ENCODE measurements around the gene SETD7.
"Not testable (repeated sequence)": the region's sequence is repeated elsewhere in the genome, so short reads cannot be mapped to it uniquely, and the experiment has no call there.

Gene SETD7

GRCh38 chr4:139506774-139507173, 49.2 kb downstream of the SETD7 start:
- DNase-seq, result no peak

GRCh38 chr4:139503622-139504166, 52.3 kb downstream of the SETD7 start:
- no peak for DNase-seq

GRCh38 chr4:139501927-139502899, 53.8 kb downstream of the SETD7 start:
- DNase-seq, result no peak

- no peak for DNase-seq
Measured at GRCh38 chr4:139501527-139501926, 54.5 kb downstream of the SETD7 start.

- DNase-seq, result no peak
Measured at GRCh38 chr4:139501117-139501516, 54.9 kb downstream of the SETD7 start.

- DNase-seq, result no peak
Measured at GRCh38 chr4:139499186-139499585, 56.8 kb downstream of the SETD7 start.

- DNase-seq, result no peak
Measured at GRCh38 chr4:139493176-139493575, 62.8 kb downstream of the SETD7 start.

- no peak for DNase-seq
Measured at GRCh38 chr4:139492429-139492828, 63.6 kb downstream of the SETD7 start.

GRCh38 chr4:139489638-139490037, 66.4 kb downstream of the SETD7 start:
- no peak for DNase-seq

GRCh38 chr4:139488442-139488841, 67.6 kb downstream of the SETD7 start:
- no peak for DNase-seq

- DNase-seq, result no peak
Measured at GRCh38 chr4:139484783-139485311, 71.2 kb downstream of the SETD7 start.

GRCh38 chr4:139483000-139483399, 73.0 kb downstream of the SETD7 start:
- DNase-seq, result no peak

GRCh38 chr4:139481465-139481864, 74.6 kb downstream of the SETD7 start:
- DNase-seq, result no peak

- no peak for DNase-seq
Measured at GRCh38 chr4:139476363-139476762, 79.7 kb downstream of the SETD7 start.

GRCh38 chr4:139472852-139473251, 83.2 kb downstream of the SETD7 start:
- DNase-seq, result no peak

GRCh38 chr4:139470997-139471665, 84.9 kb downstream of the SETD7 start:
- no peak for DNase-seq

- no peak for DNase-seq
Measured at GRCh38 chr4:139470295-139470694, 85.7 kb downstream of the SETD7 start.

GRCh38 chr4:139469869-139470268, 86.2 kb downstream of the SETD7 start:
- DNase-seq, result no peak

- no peak for DNase-seq
Measured at GRCh38 chr4:139469216-139469615, 86.8 kb downstream of the SETD7 start.

- not testable (repeated sequence) for DNase-seq
Measured at GRCh38 chr4:139468756-139469155, 87.3 kb downstream of the SETD7 start.

GRCh38 chr4:139465922-139466321, 90.1 kb downstream of the SETD7 start:
- no peak for DNase-seq

GRCh38 chr4:139464512-139464911, 91.5 kb downstream of the SETD7 start:
- not testable (repeated sequence) for DNase-seq

- no peak for DNase-seq
Measured at GRCh38 chr4:139461022-139461628, 94.9 kb downstream of the SETD7 start.

Measured in stimulated activated CD4-positive, alpha-beta T cell treated with anti-CD3 and anti-CD28 coated beads, Interleukin-15, amount 100 ng/mL, for 24 hours (primary cell).